GM12878 (cell line): ENCODE data around the gene RNASEH2A. TPM values are rescaled to one million over a fixed set of nuclear protein-coding genes. Genes with fewer than 3 reads are reported as not detected.

Experiments used
- ATAC-seq: fragments of 200-7000 bp; cut with Tn5 transposase; 3 replicates; pipeline ENCODE4 v1.9.1; 2020; ENCODE audit warnings: mild to moderate bottlenecking, moderate library complexity
- BruUV-seq: library from RNA; stranded (reverse); fragments of 400-500 nt; replicated peaks from 2 replicates; lab custom pipeline; 2021; lab: Mats Ljungman, UMichigan
- CTCF ChIA-PET: fragments of 300-600 bp; sonication (Branson Sonifier 250); formaldehyde crosslinking; extraction: SDS; loops from one replicate; lab custom pipeline; 2021; ENCODE audit warnings: inconsistent platforms; lab: Yijun Ruan, JAX
- POLR2A ChIA-PET: fragments of 350-600 bp; formaldehyde crosslinking; extraction: SDS; loops from one replicate; lab custom pipeline; 2021; ENCODE audit warnings: inconsistent platforms; lab: Charles Lee
- RAD21 ChIA-PET: fragments of 300-600 bp; sonication (Branson Sonifier 250); formaldehyde crosslinking; loops from one replicate; lab custom pipeline; 2023; ENCODE audit warnings: antibody characterized with exemption; ENCODE audit not compliant: unreplicated experiment; lab: Charles Lee
- SMC1A ChIA-PET: fragments of 300-600 bp; sonication (Branson Sonifier 250); formaldehyde crosslinking; loops from one replicate; lab custom pipeline; 2023; ENCODE audit not compliant: unreplicated experiment, uncharacterized antibody; lab: Charles Lee
- DNase-seq: peaks from one replicate; pipeline ENCODE4 v3.0.0-alpha.2; 2011; ENCODE audit warnings: low read depth, low spot score
- FAIRE-seq: peaks from 3 replicates; lab custom pipeline; 2011; peaks lifted over from hg19 to GRCh38; lab: Jason Lieb, UNC
- H2AFZ ChIP-seq: 2 replicates; pipeline ENCODE4 v1.6.0; 2011; ENCODE audit warnings: low read depth, low read length, control low read depth; ENCODE audit not compliant: control insufficient read depth
- H3K27ac ChIP-seq: 2 replicates; pipeline ENCODE4 v1.5.1; 2011; ENCODE audit warnings: control low read depth; ENCODE audit not compliant: control insufficient read depth, insufficient read depth
- H3K27me3 ChIP-seq, 2 experiments: replicated peaks in 1 of 2; 2 replicates each; pipeline versions ENCODE4 v1.6.0 to v1.6.1; 2011; ENCODE audit warnings: low read length in 1 of 2; ENCODE audit not compliant: control insufficient read depth in 2 of 2, insufficient read depth in 2 of 2
- H3K36me3 ChIP-seq, 2 experiments: 2 replicates each; pipeline ENCODE4 v1.5.1; 2011; ENCODE audit warnings: low read length in 1 of 2; ENCODE audit not compliant: control insufficient read depth in 2 of 2, insufficient read depth in 2 of 2
- H3K4me1 ChIP-seq: 2 replicates; pipeline ENCODE4 v1.6.1; 2011; ENCODE audit warnings: mild to moderate bottlenecking, low read length, moderate library complexity, mixed read lengths; ENCODE audit not compliant: control insufficient read depth, insufficient read depth
- H3K4me2 ChIP-seq: 2 replicates; pipeline ENCODE4 v1.6.0; 2011; ENCODE audit warnings: control low read depth; ENCODE audit not compliant: control insufficient read depth, insufficient read depth
- H3K4me3 ChIP-seq: fragments of 200-600 bp; sonication (generic); 2 replicates; pipeline ENCODE4 v1.5.1; 2016
- H3K79me2 ChIP-seq: 2 replicates; pipeline ENCODE4 v1.6.0; 2011; ENCODE audit warnings: low read length; ENCODE audit not compliant: control insufficient read depth, insufficient read depth
- H3K9ac ChIP-seq: 2 replicates; pipeline ENCODE4 v1.8.0; 2011; ENCODE audit warnings: low read length, control low read depth, mixed read lengths; ENCODE audit not compliant: control insufficient read depth, insufficient read depth
- H3K9me3 ChIP-seq: replicated peaks from 3 replicates; pipeline ENCODE4 v1.5.1; 2011; ENCODE audit warnings: mild to moderate bottlenecking, low read length; ENCODE audit not compliant: control insufficient read depth, insufficient read depth
- H4K20me1 ChIP-seq: 2 replicates; pipeline ENCODE4 v1.6.0; 2011; ENCODE audit not compliant: control insufficient read depth, insufficient read depth
- BACH1 ChIP-seq: fragments of 450-650 bp; IDR thresholded peaks from 2 replicates; pipeline ENCODE4 v1.6.1; 2017; ENCODE audit warnings: mild to moderate bottlenecking, borderline replicate concordance
- CHD2 ChIP-seq: IDR thresholded peaks from 2 replicates; pipeline ENCODE4 v1.6.1; 2011; ENCODE audit warnings: low read depth, low read length, improper control_type of control experiment, borderline replicate concordance
- IRF4 ChIP-seq: IDR thresholded peaks from 2 replicates; pipeline ENCODE4 v1.6.1; 2011; ENCODE audit warnings: low read depth, low read length
- KLF5 ChIP-seq: fragments of 450-650 bp; IDR thresholded peaks from 2 replicates; pipeline ENCODE4 v1.6.1; 2014; ENCODE audit warnings: mild to moderate bottlenecking; ENCODE audit not compliant: partially characterized antibody
- SMAD5 ChIP-seq: IDR thresholded peaks from 2 replicates; pipeline ENCODE4 v1.6.1; 2016; ENCODE audit warnings: antibody characterized with exemption, low read depth
- STAT1 ChIP-seq: fragments of 450-650 bp; conservative IDR thresholded peaks from 2 replicates; pipeline ENCODE4 v1.6.1; 2014; ENCODE audit warnings: antibody characterized with exemption, mild to moderate bottlenecking
- TCF12 ChIP-seq: IDR thresholded peaks from 2 replicates; pipeline ENCODE4 v1.6.1; 2011; ENCODE audit warnings: low read depth, mild to moderate bottlenecking, low read length
- WGBS: methylation state at CpG from one replicate; pipeline ENCODE4 v1.1.6; 2016; ENCODE audit warnings: low lambda C conversion rate; ENCODE audit not compliant: insufficient replicate concordance, insufficient coverage; ENCODE audit errors: missing lambda C conversion rate; 5-methylcytosine and 5-hydroxymethylcytosine counted together
- in situ Hi-C: fragments of 300-500 bp; cut with MboI; formaldehyde crosslinking; loops from 9 replicates; pipeline ENCODE4 v1.14.3; 2018; ENCODE audit warnings: mixed read lengths
- intact Hi-C: fragments of 100-400 bp; cut with micrococcal nuclease; formaldehyde crosslinking; loops from one replicate; pipeline ENCODE4 v1.14.2; 2022; ENCODE audit not compliant: unreplicated experiment
- polyA plus RNA-seq, 11 experiments: library from polyadenylated mRNA; depleted of rRNA in 4 of 11; unstranded in 6 of 11; stranded (reverse) in 5 of 11; fragments of >200 nt; fragmentation: Nextera tagmentation in 4 of 11; fragmentation: Illumina TruSeq in 1 of 11; extraction: Ambion mirVana in 4 of 11; extraction: Trizol in 1 of 11; gene quantifications; 1 replicate in 1 of 11; 2 replicates in 10 of 11; pipeline versions ENCODE4 v1.2.1 to v1.2.3, GENCODE V29; 2011 to 2016; ENCODE audit warnings: inconsistent platforms in 2 of 11, missing spikeins in 2 of 11, low read depth in 1 of 11
- total RNA-seq, 4 experiments: library from RNA; depleted of rRNA in 3 of 4; stranded (reverse); fragments of >200 nt in 3 of 4; fragmentation: Illumina TruSeq in 1 of 4; extraction: Trizol in 1 of 4; gene quantifications; 2 replicates each; pipeline versions ENCODE4 v1.2.1 to v1.2.3, GENCODE V29; 2013 to 2021
- TF ChIP-seq, protein P1 (sequence below): fragments of 450-650 bp; IDR thresholded peaks from 2 replicates; pipeline ENCODE4 v1.6.1; 2017; ENCODE audit warnings: mild to moderate bottlenecking, moderate library complexity
- TF ChIP-seq, protein P2 (sequence below): IDR thresholded peaks from 2 replicates; pipeline ENCODE4 v1.6.1; 2012; ENCODE audit warnings: low read depth, low read length, improper control_type of control experiment
- TF ChIP-seq, protein P3 (sequence below): fragments of 450-650 bp; conservative IDR thresholded peaks from 2 replicates; pipeline ENCODE4 v1.6.1; 2017; ENCODE audit warnings: mild to moderate bottlenecking, moderate library complexity
- TF ChIP-seq, protein P4 (sequence below): IDR thresholded peaks from 2 replicates; pipeline ENCODE4 v1.6.1; 2011; ENCODE audit warnings: borderline replicate concordance, low read depth, mild to moderate bottlenecking, moderate library complexity, mixed read lengths, low read length; ENCODE audit not compliant: insufficient read depth; ENCODE audit errors: extremely low read length

Gene RNASEH2A
- total and polyA plus RNA-seq, 10 of the 15 experiments (the other 5 are each of a cell fraction or from before 2014, with no cell fraction given), result 17.4 to 103 (median 40.4) TPM

DNA sequence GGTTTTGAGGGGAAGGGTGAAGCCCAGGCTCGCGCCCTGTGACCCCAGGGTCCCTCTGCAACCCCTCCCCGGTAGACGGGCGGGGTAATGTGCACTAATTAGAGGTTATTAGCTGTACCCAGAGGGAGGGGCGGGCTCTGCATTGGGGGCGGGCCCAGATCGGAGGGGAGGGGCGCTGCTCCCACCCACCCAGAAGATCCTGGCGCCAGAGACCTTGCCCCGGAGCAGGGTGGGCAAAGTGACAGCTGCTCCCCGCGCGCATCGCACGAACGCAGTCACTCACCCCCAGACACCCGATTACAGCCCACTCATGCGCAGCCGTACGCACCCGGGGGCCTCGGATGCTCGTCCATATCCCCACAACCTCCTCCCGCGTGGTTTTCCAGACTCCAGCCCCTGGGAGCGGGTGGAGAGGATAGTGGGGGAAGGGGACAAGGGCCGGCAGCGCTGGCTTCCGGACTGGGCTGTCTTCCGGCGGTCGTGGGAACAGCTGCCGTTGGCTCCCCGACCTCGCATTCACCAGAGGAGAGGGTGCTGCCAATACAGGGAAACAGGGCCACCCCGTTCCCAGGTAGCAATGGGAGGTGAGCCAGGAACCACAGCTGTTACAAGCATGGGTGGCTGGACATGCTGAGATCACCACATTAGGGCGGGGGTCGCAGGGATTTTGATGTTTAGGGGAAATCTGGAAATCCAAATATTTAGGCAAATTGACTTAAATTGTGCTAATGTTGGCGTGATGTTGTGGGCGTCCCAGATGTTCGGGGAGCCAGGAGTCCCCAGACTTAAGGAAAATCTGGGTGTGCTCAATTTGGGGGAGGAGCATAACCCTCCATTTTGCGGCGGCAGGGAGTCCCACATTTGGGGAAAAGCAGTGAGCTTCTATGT lies 28.1 kb upstream of the RNASEH2A start:
- Histone ChIP-seq H3K4me3 (peak overlapping the region; percentile 76), H3K4me2 (peak overlapping the region; percentile 99), H3K27me3 (no peaks in the 10 kb centered on the region), H3K9me3 (no peaks in the 10 kb centered on the region), H3K4me1 (peaks cover 34% of the 10 kb centered on the region), H3K79me2 (peaks cover 9% of the 10 kb centered on the region), H2AFZ (peak overlapping the region; percentile 84), H3K9ac (peak overlapping the region; percentile 94), H3K36me3 (no peaks in the 10 kb centered on the region), H4K20me1 (no peaks in the 10 kb centered on the region), H3K27ac (peak overlapping the region; percentile 91)
- FAIRE-seq (peak; percentile 57), ATAC-seq (peak; percentile 41), DNase-seq (no peak)
- SMC1A ChIA-PET, result interaction anchor here (1.0 to 8.4 kb wide), 8 partner anchors 9 to 187 kb away, joined by 3 to 240 read pairs (median 4); partner anchors contain the start of gene JUNB
- POLR2A ChIA-PET, result interaction anchor here (0.5 to 9.3 kb wide), 8 partner anchors 10 to 421 kb away, joined by 3 to 303 read pairs (median 5); partner anchors contain the start of genes DNASE2, JUNB and RNASEH2A
- in situ Hi-C loops, result no loop called here
- no TSS peak for BruUV-seq
- CTCF ChIA-PET, result interaction anchor here (0.8 to 12.1 kb wide), 14 partner anchors 9 to 187 kb away, joined by 3 to 537 read pairs (median 6); partner anchors contain the start of genes DHPS, JUNB, MAN2B1 and PRDX2
- 1% methylated on average over 39 of the region's 44 CpGs for WGBS
- intact Hi-C loops, result loop anchor here (1.0 kb wide), 1 partner anchor 13 kb away; the partner anchor contains the start of gene JUNB
- RAD21 ChIA-PET, result interaction anchor here (0.6 to 4.8 kb wide), 10 partner anchors 9 to 1210 kb away, joined by 3 to 303 read pairs (median 4); partner anchors contain the start of genes GCDH, JUNB and RNASEH2A
- TF ChIP-seq TCF12, result peak; percentile 51; the same call in 1 of the 2 replicates
- TF ChIP-seq SMAD5, result peak; percentile 36; the same call in 1 of the 2 replicates
- 0 out of 2 replicates have a peak, but pooled peaks have one; percentile 19 for TF ChIP-seq STAT1
- peak; percentile 74; the same call in 1 of the 2 replicates for TF ChIP-seq CHD2
- TF ChIP-seq KLF5, result no peak
- TF ChIP-seq BACH1, result peak; percentile 10; the same call in 1 of the 2 replicates
- TF ChIP-seq IRF4, result no peak
- TF ChIP-seq, protein P1, sequence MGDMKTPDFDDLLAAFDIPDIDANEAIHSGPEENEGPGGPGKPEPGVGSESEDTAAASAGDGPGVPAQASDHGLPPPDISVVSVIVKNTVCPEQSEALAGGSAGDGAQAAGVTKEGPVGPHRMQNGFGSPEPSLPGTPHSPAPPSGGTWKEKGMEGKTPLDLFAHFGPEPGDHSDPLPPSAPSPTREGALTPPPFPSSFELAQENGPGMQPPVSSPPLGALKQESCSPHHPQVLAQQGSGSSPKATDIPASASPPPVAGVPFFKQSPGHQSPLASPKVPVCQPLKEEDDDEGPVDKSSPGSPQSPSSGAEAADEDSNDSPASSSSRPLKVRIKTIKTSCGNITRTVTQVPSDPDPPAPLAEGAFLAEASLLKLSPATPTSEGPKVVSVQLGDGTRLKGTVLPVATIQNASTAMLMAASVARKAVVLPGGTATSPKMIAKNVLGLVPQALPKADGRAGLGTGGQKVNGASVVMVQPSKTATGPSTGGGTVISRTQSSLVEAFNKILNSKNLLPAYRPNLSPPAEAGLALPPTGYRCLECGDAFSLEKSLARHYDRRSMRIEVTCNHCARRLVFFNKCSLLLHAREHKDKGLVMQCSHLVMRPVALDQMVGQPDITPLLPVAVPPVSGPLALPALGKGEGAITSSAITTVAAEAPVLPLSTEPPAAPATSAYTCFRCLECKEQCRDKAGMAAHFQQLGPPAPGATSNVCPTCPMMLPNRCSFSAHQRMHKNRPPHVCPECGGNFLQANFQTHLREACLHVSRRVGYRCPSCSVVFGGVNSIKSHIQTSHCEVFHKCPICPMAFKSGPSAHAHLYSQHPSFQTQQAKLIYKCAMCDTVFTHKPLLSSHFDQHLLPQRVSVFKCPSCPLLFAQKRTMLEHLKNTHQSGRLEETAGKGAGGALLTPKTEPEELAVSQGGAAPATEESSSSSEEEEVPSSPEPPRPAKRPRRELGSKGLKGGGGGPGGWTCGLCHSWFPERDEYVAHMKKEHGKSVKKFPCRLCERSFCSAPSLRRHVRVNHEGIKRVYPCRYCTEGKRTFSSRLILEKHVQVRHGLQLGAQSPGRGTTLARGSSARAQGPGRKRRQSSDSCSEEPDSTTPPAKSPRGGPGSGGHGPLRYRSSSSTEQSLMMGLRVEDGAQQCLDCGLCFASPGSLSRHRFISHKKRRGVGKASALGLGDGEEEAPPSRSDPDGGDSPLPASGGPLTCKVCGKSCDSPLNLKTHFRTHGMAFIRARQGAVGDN, result peak; percentile 77
- TF ChIP-seq, protein P2, sequence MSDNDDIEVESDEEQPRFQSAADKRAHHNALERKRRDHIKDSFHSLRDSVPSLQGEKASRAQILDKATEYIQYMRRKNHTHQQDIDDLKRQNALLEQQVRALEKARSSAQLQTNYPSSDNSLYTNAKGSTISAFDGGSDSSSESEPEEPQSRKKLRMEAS, result 0 out of 2 replicates have a peak, but pooled peaks have one; percentile 13
- TF ChIP-seq, protein P3, sequence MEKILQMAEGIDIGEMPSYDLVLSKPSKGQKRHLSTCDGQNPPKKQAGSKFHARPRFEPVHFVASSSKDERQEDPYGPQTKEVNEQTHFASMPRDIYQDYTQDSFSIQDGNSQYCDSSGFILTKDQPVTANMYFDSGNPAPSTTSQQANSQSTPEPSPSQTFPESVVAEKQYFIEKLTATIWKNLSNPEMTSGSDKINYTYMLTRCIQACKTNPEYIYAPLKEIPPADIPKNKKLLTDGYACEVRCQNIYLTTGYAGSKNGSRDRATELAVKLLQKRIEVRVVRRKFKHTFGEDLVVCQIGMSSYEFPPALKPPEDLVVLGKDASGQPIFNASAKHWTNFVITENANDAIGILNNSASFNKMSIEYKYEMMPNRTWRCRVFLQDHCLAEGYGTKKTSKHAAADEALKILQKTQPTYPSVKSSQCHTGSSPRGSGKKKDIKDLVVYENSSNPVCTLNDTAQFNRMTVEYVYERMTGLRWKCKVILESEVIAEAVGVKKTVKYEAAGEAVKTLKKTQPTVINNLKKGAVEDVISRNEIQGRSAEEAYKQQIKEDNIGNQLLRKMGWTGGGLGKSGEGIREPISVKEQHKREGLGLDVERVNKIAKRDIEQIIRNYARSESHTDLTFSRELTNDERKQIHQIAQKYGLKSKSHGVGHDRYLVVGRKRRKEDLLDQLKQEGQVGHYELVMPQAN, result peak; percentile 31
- TF ChIP-seq, protein P4, sequence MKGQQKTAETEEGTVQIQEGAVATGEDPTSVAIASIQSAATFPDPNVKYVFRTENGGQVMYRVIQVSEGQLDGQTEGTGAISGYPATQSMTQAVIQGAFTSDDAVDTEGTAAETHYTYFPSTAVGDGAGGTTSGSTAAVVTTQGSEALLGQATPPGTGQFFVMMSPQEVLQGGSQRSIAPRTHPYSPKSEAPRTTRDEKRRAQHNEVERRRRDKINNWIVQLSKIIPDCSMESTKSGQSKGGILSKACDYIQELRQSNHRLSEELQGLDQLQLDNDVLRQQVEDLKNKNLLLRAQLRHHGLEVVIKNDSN, result no peak
